Activated naive CD8-positive, alpha-beta T cell treated with anti-CD3 and anti-CD28 coated beads, Interleukin-2, amount 50 U/mL, for 24 hours (primary cell): ENCODE measurements around the gene ZFP64.
"Not testable (repeated sequence)": the region's sequence is repeated elsewhere in the genome, so short reads cannot be mapped to it uniquely, and the experiment has no call there.

Experiments used
- ATAC-seq: fragments of 150-1000 bp; cut with Tn5 transposase; one replicate; pipeline ENCODE4 v1.10.0; 2021
- DNase-seq: peaks from one replicate; pipeline ENCODE4 v3.0.0; 2021
- H3K27ac Mint-ChIP-seq: one replicate; pipeline ENCODE4 v1.8.0; 2021; ENCODE audit warnings: mild to moderate bottlenecking, mixed read lengths
- H3K27me3 Mint-ChIP-seq: one replicate; pipeline ENCODE4 v1.8.0; 2021; ENCODE audit warnings: mixed read lengths
- H3K36me3 Mint-ChIP-seq: one replicate; pipeline ENCODE4 v1.8.0; 2021; ENCODE audit warnings: low read depth, mixed read lengths
- H3K4me1 Mint-ChIP-seq: one replicate; pipeline ENCODE4 v1.8.0; 2021; ENCODE audit warnings: mixed read lengths
- H3K4me3 Mint-ChIP-seq: one replicate; pipeline ENCODE4 v1.8.0; 2021; ENCODE audit warnings: mild to moderate bottlenecking, moderate library complexity, mixed read lengths
- H3K9me3 Mint-ChIP-seq: one replicate; pipeline ENCODE4 v1.8.0; 2021; ENCODE audit warnings: mixed read lengths

The ZFP64 gene

GRCh38 chr20:52217689-52218395, 26.3 kb upstream of the ZFP64 start:
- Mint-ChIP-seq H3K27me3 (peaks cover 25% of the 10 kb centered on the region), H3K4me1 (no peaks in the 10 kb centered on the region), H3K4me3 (no peak overlapping the region), H3K27ac (no peak overlapping the region), H3K9me3 (peaks cover 25% of the 10 kb centered on the region), H3K36me3 (peaks cover 6% of the 10 kb centered on the region)
- DNase-seq (no peak), ATAC-seq (no peak)

GRCh38 chr20:52213995-52214394, 22.4 kb upstream of the ZFP64 start:
- H3K27me3 Mint-ChIP-seq, result peaks cover 34% of the 10 kb centered on the region
- peaks cover 2% of the 10 kb centered on the region for H3K36me3 Mint-ChIP-seq
- no peak overlapping the region for H3K27ac Mint-ChIP-seq
- H3K4me3 Mint-ChIP-seq, result no peak overlapping the region
- DNase-seq (no peak), ATAC-seq (no peak)
- no peaks in the 10 kb centered on the region for H3K4me1 Mint-ChIP-seq
- H3K9me3 Mint-ChIP-seq, result peaks cover 24% of the 10 kb centered on the region

- H3K4me1 Mint-ChIP-seq, result no peaks in the 10 kb centered on the region
- H3K4me3 Mint-ChIP-seq, result no peak overlapping the region
- H3K9me3 Mint-ChIP-seq, result peaks cover 19% of the 10 kb centered on the region
- DNase-seq, result no peak
- H3K27ac Mint-ChIP-seq, result no peak overlapping the region
- peaks cover 32% of the 10 kb centered on the region for H3K27me3 Mint-ChIP-seq
- ATAC-seq, result no peak
- H3K36me3 Mint-ChIP-seq, result peaks cover 2% of the 10 kb centered on the region
These were observed 21.4 kb upstream of the ZFP64 start for GRCh38 chr20:52212943-52213342.

GRCh38 chr20:52210037-52210990, 18.7 kb upstream of the ZFP64 start:
- H3K9me3 Mint-ChIP-seq, result peaks cover 10% of the 10 kb centered on the region
- DNase-seq, result no peak
- H3K27ac Mint-ChIP-seq, result no peak overlapping the region
- peaks cover 34% of the 10 kb centered on the region for H3K27me3 Mint-ChIP-seq
- H3K36me3 Mint-ChIP-seq, result peaks cover 2% of the 10 kb centered on the region
- H3K4me1 Mint-ChIP-seq, result no peaks in the 10 kb centered on the region
- no peak for ATAC-seq
- no peak overlapping the region for H3K4me3 Mint-ChIP-seq

- Mint-ChIP-seq H3K27me3 (peaks cover 28% of the 10 kb centered on the region), H3K9me3 (peaks cover 10% of the 10 kb centered on the region), H3K27ac (no peak overlapping the region), H3K4me1 (no peaks in the 10 kb centered on the region), H3K36me3 (peaks cover 2% of the 10 kb centered on the region), H3K4me3 (no peak overlapping the region)
- no peak for ATAC-seq
- DNase-seq, result no peak
These were observed 17.6 kb upstream of the ZFP64 start for GRCh38 chr20:52209154-52209571.

GRCh38 chr20:52207020-52207810, 15.6 kb upstream of the ZFP64 start:
- Mint-ChIP-seq H3K27me3 (peaks cover 13% of the 10 kb centered on the region), H3K36me3 (peaks cover 2% of the 10 kb centered on the region), H3K27ac (no peak overlapping the region), H3K4me1 (no peaks in the 10 kb centered on the region), H3K9me3 (peaks cover 10% of the 10 kb centered on the region), H3K4me3 (no peak overlapping the region)
- ATAC-seq (no peak), DNase-seq (no peak)

GRCh38 chr20:52204136-52204535, 12.6 kb upstream of the ZFP64 start:
- H3K4me1 Mint-ChIP-seq, result no peaks in the 10 kb centered on the region
- H3K27ac Mint-ChIP-seq, result no peak overlapping the region
- no peak overlapping the region for H3K4me3 Mint-ChIP-seq
- no peaks in the 10 kb centered on the region for H3K9me3 Mint-ChIP-seq
- H3K27me3 Mint-ChIP-seq, result peaks cover 8% of the 10 kb centered on the region
- H3K36me3 Mint-ChIP-seq, result no peaks in the 10 kb centered on the region
- DNase-seq (no peak), ATAC-seq (no peak)

GRCh38 chr20:52201395-52201794, 9.8 kb upstream of the ZFP64 start:
- Mint-ChIP-seq H3K27ac (no peak overlapping the region), H3K36me3 (no peaks in the 10 kb centered on the region), H3K4me3 (no peak overlapping the region), H3K9me3 (no peaks in the 10 kb centered on the region), H3K27me3 (no peaks in the 10 kb centered on the region), H3K4me1 (no peaks in the 10 kb centered on the region)
- no peak for ATAC-seq
- no peak for DNase-seq

- Mint-ChIP-seq H3K27ac (no peak overlapping the region), H3K4me1 (no peaks in the 10 kb centered on the region), H3K9me3 (no peaks in the 10 kb centered on the region), H3K36me3 (no peaks in the 10 kb centered on the region), H3K4me3 (no peak overlapping the region), H3K27me3 (no peaks in the 10 kb centered on the region)
- ATAC-seq (no peak), DNase-seq (no peak)
These were observed 9.3 kb upstream of the ZFP64 start for GRCh38 chr20:52200870-52201269.

- DNase-seq (no peak), ATAC-seq (no peak)
- Mint-ChIP-seq H3K4me3 (no peak overlapping the region), H3K9me3 (no peaks in the 10 kb centered on the region), H3K27ac (no peak overlapping the region), H3K4me1 (peaks cover 8% of the 10 kb centered on the region), H3K27me3 (no peaks in the 10 kb centered on the region), H3K36me3 (no peaks in the 10 kb centered on the region)
These were observed 5.3 kb upstream of the ZFP64 start for GRCh38 chr20:52196845-52197244.

- Mint-ChIP-seq H3K4me1 (peaks cover 24% of the 10 kb centered on the region), H3K36me3 (no peaks in the 10 kb centered on the region), H3K9me3 (no peaks in the 10 kb centered on the region), H3K4me3 (no peak overlapping the region), H3K27me3 (no peaks in the 10 kb centered on the region), H3K27ac (no peak overlapping the region)
- DNase-seq (no peak), ATAC-seq (no peak)
These were observed 2.4 kb upstream of the ZFP64 start for GRCh38 chr20:52193886-52194545.

GRCh38 chr20:52193133-52193532, 1.6 kb upstream of the ZFP64 start:
- Mint-ChIP-seq H3K4me1 (peaks cover 24% of the 10 kb centered on the region), H3K36me3 (no peaks in the 10 kb centered on the region), H3K27me3 (no peaks in the 10 kb centered on the region), H3K9me3 (no peaks in the 10 kb centered on the region), H3K27ac (no peak overlapping the region), H3K4me3 (no peak overlapping the region)
- DNase-seq, result no peak
- ATAC-seq, result no peak

- not testable (repeated sequence) for ATAC-seq, DNase-seq, H3K27me3 Mint-ChIP-seq, H3K9me3 Mint-ChIP-seq, H3K36me3 Mint-ChIP-seq
- Mint-ChIP-seq H3K4me3 (peak overlapping the region; percentile 84), H3K27ac (peak overlapping the region; percentile 91), H3K4me1 (peaks cover 24% of the 10 kb centered on the region)
These were observed 1.1 kb upstream of the ZFP64 start for GRCh38 chr20:52192719-52193007.
